CD14-positive monocyte (primary cell): ENCODE data around the gene TEX11. TPM values are rescaled to one million over a fixed set of nuclear protein-coding genes. Genes with fewer than 3 reads are reported as not detected.
A peak's percentile ranks its signal among the peaks of the same experiment; 100 is the strongest.

Experiments
- DNase-seq, 3 donors: peaks; one replicate each; pipeline ENCODE4 v3.0.0-alpha.2; 2011 to 2022
- H2AFZ ChIP-seq: 2 replicates; pipeline ENCODE4 v1.6.0; 2012; ENCODE audit warnings: mild to moderate bottlenecking, low read depth, low read length, inconsistent platforms; ENCODE audit not compliant: insufficient read depth, poor library complexity, severe bottlenecking
- H3K27ac ChIP-seq, 2 donors: 1 replicate in 1 of 2; 2 replicates in 1 of 2; pipeline ENCODE4 v1.5.1; 2012 to 2013; ENCODE audit warnings: low read length in 2 of 2, control low read depth in 1 of 2, inconsistent platforms in 1 of 2, low read depth in 1 of 2, mild to moderate bottlenecking in 1 of 2
- H3K27me3 ChIP-seq, 2 donors: one replicate each; pipeline versions ENCODE4 v1.6.0 to v1.6.1; 2011 to 2013; ENCODE audit warnings: low read length in 2 of 2; ENCODE audit not compliant: control insufficient read depth in 2 of 2, insufficient read depth in 2 of 2
- H3K36me3 ChIP-seq, 2 donors: replicated peaks in 1 of 2; 1 replicate in 1 of 2; 2 replicates in 1 of 2; pipeline versions ENCODE4 v1.5.1 to v1.6.1; 2012 to 2013; ENCODE audit warnings: low read length in 2 of 2, control low read depth in 1 of 2, inconsistent platforms in 1 of 2, mild to moderate bottlenecking in 1 of 2; ENCODE audit not compliant: insufficient read depth in 2 of 2, control insufficient read depth in 1 of 2
- H3K4me1 ChIP-seq, 2 donors: 1 replicate in 1 of 2; 2 replicates in 1 of 2; pipeline versions ENCODE4 v1.5.1 to v1.6.1; 2012 to 2013; ENCODE audit warnings: low read length in 2 of 2, control low read depth in 1 of 2, inconsistent platforms in 1 of 2, mild to moderate bottlenecking in 1 of 2, moderate library complexity in 1 of 2; ENCODE audit not compliant: insufficient read depth in 2 of 2, control insufficient read depth in 1 of 2
- H3K4me2 ChIP-seq: replicated peaks from 2 replicates; pipeline ENCODE3; 2012; ENCODE audit warnings: low read length, moderate library complexity, mild to moderate bottlenecking; ENCODE audit not compliant: poor library complexity, severe bottlenecking; ENCODE audit errors: extremely low read depth
- H3K4me3 ChIP-seq, 3 experiments: fragments of 200-600 bp in 1 of 3; sonication (generic) in 1 of 3; replicated peaks in 1 of 3; 1 replicate in 2 of 3; 2 replicates in 1 of 3; pipeline ENCODE4 v1.5.1; 2011 to 2013; ENCODE audit warnings: low read length in 3 of 3, mild to moderate bottlenecking in 3 of 3, control low read depth in 2 of 3, low read depth in 2 of 3, inconsistent platforms in 1 of 3, moderate library complexity in 1 of 3
- H3K79me2 ChIP-seq: 2 replicates; pipeline ENCODE4 v1.6.0; 2012; ENCODE audit warnings: mild to moderate bottlenecking, control low read depth, inconsistent platforms, low read length, moderate library complexity; ENCODE audit not compliant: insufficient read depth
- H3K9ac ChIP-seq: 2 replicates; pipeline ENCODE4 v1.6.0; 2017; ENCODE audit warnings: low read length, mild to moderate bottlenecking; ENCODE audit not compliant: insufficient read depth, poor library complexity, severe bottlenecking
- H3K9me3 ChIP-seq, 2 donors: replicated peaks in 1 of 2; 1 replicate in 1 of 2; 2 replicates in 1 of 2; pipeline versions ENCODE4 v1.5.1 to v1.6.1; 2012 to 2013; ENCODE audit warnings: low read length in 2 of 2, control low read depth in 1 of 2; ENCODE audit not compliant: control insufficient read depth in 1 of 2, insufficient read depth in 1 of 2
- H4K20me1 ChIP-seq: 2 replicates; pipeline ENCODE4 v1.6.0; 2012; ENCODE audit warnings: mild to moderate bottlenecking, low read length, control low read depth, moderate library complexity; ENCODE audit not compliant: insufficient read depth
- H3K27ac Mint-ChIP-seq, 7 donors: one replicate each; pipeline ENCODE4 v1.8.0; 2020; ENCODE audit warnings: mild to moderate bottlenecking in 7 of 7, mixed read lengths in 7 of 7, moderate library complexity in 6 of 7, inconsistent platforms in 2 of 7
- H3K27me3 Mint-ChIP-seq, 3 donors: one replicate each; pipeline ENCODE4 v1.8.0; 2021 to 2022; ENCODE audit warnings: low read depth in 3 of 3, mild to moderate bottlenecking in 3 of 3, mixed read lengths in 3 of 3, moderate library complexity in 3 of 3, inconsistent platforms in 1 of 3
- H3K36me3 Mint-ChIP-seq, 2 donors: one replicate each; pipeline ENCODE4 v1.8.0; 2020; ENCODE audit warnings: mixed read lengths in 2 of 2, inconsistent platforms in 1 of 2, mild to moderate bottlenecking in 1 of 2
- H3K4me1 Mint-ChIP-seq: one replicate; pipeline ENCODE4 v1.8.0; 2020; ENCODE audit warnings: mild to moderate bottlenecking, mixed read lengths
- H3K4me3 Mint-ChIP-seq, 2 donors: one replicate each; pipeline ENCODE4 v1.8.0; 2020; ENCODE audit warnings: mild to moderate bottlenecking in 2 of 2, mixed read lengths in 2 of 2, moderate library complexity in 1 of 2
- H3K9me3 Mint-ChIP-seq, 7 donors: one replicate each; pipeline ENCODE4 v1.8.0; 2020 to 2022; ENCODE audit warnings: mixed read lengths in 7 of 7, mild to moderate bottlenecking in 6 of 7, moderate library complexity in 6 of 7, inconsistent platforms in 2 of 7
- WGBS: methylation state at CpG from one replicate; pipeline ENCODE4 v1.1.5; 2013; ENCODE audit warnings: missing lambda C conversion rate; ENCODE audit not compliant: insufficient coverage; 5-methylcytosine and 5-hydroxymethylcytosine counted together
- intact Hi-C, 2 donors: fragments of 100-400 bp; cut with micrococcal nuclease; formaldehyde crosslinking; loops; one replicate each; pipeline versions ENCODE4 v1.15.0 to v1.15.1; 2023
- polyA plus RNA-seq, 3 donors: library from polyadenylated mRNA; depleted of rRNA in 1 of 3; unstranded in 2 of 3; stranded (reverse) in 1 of 3; fragments of 300-500 nt in 2 of 3; fragments of >200 nt in 1 of 3; fragmentation: Illumina TruSeq in 2 of 3; gene quantifications; 1 replicate in 2 of 3; 2 replicates in 1 of 3; pipeline ENCODE4 v1.2.3, GENCODE V29; 2012 to 2021
- TF ChIP-seq, protein P1 (sequence below): fragments of 200-600 bp; IDR thresholded peaks from one replicate; pipeline ENCODE4 v1.8.0; 2022; ENCODE audit warnings: antibody characterized with exemption, mild to moderate bottlenecking

Gene TEX11
- polyA plus RNA-seq, 3 donors: not detected

DNA sequence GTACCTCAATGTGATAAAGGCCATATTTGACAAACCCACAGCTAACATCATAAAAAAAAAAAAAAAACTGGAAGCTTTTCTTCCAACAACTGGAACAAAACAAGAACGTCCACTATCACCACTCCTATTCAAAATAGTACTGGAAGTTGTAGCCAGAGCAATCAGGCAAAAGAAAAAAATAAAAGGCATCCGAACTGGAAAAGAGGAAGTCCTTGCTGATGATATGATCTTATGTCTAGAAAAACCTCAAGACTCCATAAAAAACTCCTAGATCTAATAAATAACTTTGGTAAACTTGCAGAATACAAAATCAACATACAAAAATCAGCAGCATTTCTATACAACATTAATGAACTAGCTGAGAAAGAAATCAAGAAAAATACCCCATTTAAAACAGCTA lies 134.3 kb downstream of the TEX11 start:
- no peak overlapping the region for H3K9ac ChIP-seq
- peaks cover 0 to 1% (median 0%) of the 10 kb centered on the region in 7 donors for H3K9me3 Mint-ChIP-seq
- H3K27ac Mint-ChIP-seq: no peak overlapping the region
- no peaks in the 10 kb centered on the region for H3K79me2 ChIP-seq
- H2AFZ ChIP-seq: no peak overlapping the region
- intact Hi-C loops: no loop called here
- H3K36me3 Mint-ChIP-seq: no peaks in the 10 kb centered on the region
- H3K27ac ChIP-seq: no peak overlapping the region
- DNase-seq: no peak
- no peak overlapping the region for H3K4me3 ChIP-seq
- H3K36me3 ChIP-seq: no peaks in the 10 kb centered on the region
- TF ChIP-seq, protein P1, sequence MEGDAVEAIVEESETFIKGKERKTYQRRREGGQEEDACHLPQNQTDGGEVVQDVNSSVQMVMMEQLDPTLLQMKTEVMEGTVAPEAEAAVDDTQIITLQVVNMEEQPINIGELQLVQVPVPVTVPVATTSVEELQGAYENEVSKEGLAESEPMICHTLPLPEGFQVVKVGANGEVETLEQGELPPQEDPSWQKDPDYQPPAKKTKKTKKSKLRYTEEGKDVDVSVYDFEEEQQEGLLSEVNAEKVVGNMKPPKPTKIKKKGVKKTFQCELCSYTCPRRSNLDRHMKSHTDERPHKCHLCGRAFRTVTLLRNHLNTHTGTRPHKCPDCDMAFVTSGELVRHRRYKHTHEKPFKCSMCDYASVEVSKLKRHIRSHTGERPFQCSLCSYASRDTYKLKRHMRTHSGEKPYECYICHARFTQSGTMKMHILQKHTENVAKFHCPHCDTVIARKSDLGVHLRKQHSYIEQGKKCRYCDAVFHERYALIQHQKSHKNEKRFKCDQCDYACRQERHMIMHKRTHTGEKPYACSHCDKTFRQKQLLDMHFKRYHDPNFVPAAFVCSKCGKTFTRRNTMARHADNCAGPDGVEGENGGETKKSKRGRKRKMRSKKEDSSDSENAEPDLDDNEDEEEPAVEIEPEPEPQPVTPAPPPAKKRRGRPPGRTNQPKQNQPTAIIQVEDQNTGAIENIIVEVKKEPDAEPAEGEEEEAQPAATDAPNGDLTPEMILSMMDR: no peak
- H3K4me1 ChIP-seq: no peaks in the 10 kb centered on the region
- H3K4me2 ChIP-seq: no peak overlapping the region
- no peaks in the 10 kb centered on the region for H3K4me1 Mint-ChIP-seq
- H3K9me3 ChIP-seq: no peaks in the 10 kb centered on the region
- no peak overlapping the region for H3K4me3 Mint-ChIP-seq
- H3K27me3 Mint-ChIP-seq: peaks cover 0 to 7% (median 3%) of the 10 kb centered on the region in 3 donors
- no peaks in the 10 kb centered on the region for H3K27me3 ChIP-seq
- WGBS: no CpG with 5 or more reads among the region's 2 CpGs
- H4K20me1 ChIP-seq: no peaks in the 10 kb centered on the region

DNA sequence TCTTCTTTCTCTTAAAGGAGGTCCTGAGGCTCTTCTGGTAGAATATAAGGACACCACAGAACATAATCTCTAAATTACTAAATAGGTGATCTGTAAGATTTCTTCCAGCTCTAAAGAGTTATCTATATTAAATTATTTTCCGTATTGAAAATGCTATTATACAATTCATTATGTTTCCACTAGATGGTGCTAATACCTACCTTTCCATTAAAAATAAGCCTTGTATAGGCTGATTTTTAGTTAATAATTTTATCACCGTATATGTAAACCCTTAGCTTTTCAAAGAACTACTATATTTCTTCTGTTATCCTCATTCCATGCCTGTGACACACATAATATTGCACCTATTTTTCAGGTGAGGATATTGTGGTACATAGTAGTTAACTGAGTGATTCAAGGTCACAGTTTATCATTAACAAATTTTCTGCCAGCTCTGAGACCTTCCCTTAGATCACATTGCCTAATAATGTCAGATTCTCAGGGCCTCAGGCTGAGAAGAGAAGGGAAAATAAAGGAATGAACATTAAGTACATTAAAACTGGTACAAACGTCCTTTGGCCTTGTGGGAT lies 138.8 kb downstream of the TEX11 start:
- TF ChIP-seq, protein P1: peak; percentile 43
- Histone ChIP-seq H3K4me2 (no peak overlapping the region), H3K79me2 (no peaks in the 10 kb centered on the region), H3K36me3 (no peaks in the 10 kb centered on the region), H2AFZ (no peak overlapping the region), H3K9me3 (no peaks in the 10 kb centered on the region), H3K27ac (no peak overlapping the region), H3K4me3 (no peak overlapping the region), H3K9ac (no peak overlapping the region), H4K20me1 (no peaks in the 10 kb centered on the region), H3K4me1 (no peaks in the 10 kb centered on the region), H3K27me3 (no peaks in the 10 kb centered on the region)
- no peak for DNase-seq
- intact Hi-C loops: no loop called here
- peaks cover 5 to 17% (median 6%) of the 10 kb centered on the region in 3 donors for H3K27me3 Mint-ChIP-seq
- no peaks in the 10 kb centered on the region for H3K36me3 Mint-ChIP-seq
- no peaks in the 10 kb centered on the region for H3K4me1 Mint-ChIP-seq
- WGBS: no CpG with 5 or more reads among the region's 3 CpGs
- H3K9me3 Mint-ChIP-seq: peaks cover 0 to 1% (median 0%) of the 10 kb centered on the region in 7 donors
- H3K27ac Mint-ChIP-seq: no peak overlapping the region
- H3K4me3 Mint-ChIP-seq: no peak overlapping the region
